Measurements from ENCODE around the gene EZR.

- no peak for TF ChIP-seq POLR2A (IDR thresholded peaks at IDR 0.05; ENCODE audit: borderline replicate concordance, extremely low read depth, insufficient read depth, insufficient read length)
- TF ChIP-seq POLR2AphosphoS5 (IDR thresholded peaks at IDR 0.05; ENCODE audit: low read depth, low read length), result peak; percentile 50
- TF ChIP-seq, protein P1, sequence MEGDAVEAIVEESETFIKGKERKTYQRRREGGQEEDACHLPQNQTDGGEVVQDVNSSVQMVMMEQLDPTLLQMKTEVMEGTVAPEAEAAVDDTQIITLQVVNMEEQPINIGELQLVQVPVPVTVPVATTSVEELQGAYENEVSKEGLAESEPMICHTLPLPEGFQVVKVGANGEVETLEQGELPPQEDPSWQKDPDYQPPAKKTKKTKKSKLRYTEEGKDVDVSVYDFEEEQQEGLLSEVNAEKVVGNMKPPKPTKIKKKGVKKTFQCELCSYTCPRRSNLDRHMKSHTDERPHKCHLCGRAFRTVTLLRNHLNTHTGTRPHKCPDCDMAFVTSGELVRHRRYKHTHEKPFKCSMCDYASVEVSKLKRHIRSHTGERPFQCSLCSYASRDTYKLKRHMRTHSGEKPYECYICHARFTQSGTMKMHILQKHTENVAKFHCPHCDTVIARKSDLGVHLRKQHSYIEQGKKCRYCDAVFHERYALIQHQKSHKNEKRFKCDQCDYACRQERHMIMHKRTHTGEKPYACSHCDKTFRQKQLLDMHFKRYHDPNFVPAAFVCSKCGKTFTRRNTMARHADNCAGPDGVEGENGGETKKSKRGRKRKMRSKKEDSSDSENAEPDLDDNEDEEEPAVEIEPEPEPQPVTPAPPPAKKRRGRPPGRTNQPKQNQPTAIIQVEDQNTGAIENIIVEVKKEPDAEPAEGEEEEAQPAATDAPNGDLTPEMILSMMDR (IDR thresholded peaks at IDR 0.05 in 2 of 3, conservative IDR thresholded peaks at IDR 0.05 in 1 of 3; ENCODE audit: borderline replicate concordance in 1 of 3, insufficient read depth in 1 of 3, low read depth in 2 of 3, low read length in 2 of 3), result no peak
- TF ChIP-seq SRF (IDR thresholded peaks at IDR 0.05; ENCODE audit: low read depth), result no peak
- no peak for TF ChIP-seq JUND (IDR thresholded peaks at IDR 0.05)
- no peak for TF ChIP-seq EZH2 (IDR thresholded peaks at IDR 0.05)
- TF ChIP-seq, protein P2, sequence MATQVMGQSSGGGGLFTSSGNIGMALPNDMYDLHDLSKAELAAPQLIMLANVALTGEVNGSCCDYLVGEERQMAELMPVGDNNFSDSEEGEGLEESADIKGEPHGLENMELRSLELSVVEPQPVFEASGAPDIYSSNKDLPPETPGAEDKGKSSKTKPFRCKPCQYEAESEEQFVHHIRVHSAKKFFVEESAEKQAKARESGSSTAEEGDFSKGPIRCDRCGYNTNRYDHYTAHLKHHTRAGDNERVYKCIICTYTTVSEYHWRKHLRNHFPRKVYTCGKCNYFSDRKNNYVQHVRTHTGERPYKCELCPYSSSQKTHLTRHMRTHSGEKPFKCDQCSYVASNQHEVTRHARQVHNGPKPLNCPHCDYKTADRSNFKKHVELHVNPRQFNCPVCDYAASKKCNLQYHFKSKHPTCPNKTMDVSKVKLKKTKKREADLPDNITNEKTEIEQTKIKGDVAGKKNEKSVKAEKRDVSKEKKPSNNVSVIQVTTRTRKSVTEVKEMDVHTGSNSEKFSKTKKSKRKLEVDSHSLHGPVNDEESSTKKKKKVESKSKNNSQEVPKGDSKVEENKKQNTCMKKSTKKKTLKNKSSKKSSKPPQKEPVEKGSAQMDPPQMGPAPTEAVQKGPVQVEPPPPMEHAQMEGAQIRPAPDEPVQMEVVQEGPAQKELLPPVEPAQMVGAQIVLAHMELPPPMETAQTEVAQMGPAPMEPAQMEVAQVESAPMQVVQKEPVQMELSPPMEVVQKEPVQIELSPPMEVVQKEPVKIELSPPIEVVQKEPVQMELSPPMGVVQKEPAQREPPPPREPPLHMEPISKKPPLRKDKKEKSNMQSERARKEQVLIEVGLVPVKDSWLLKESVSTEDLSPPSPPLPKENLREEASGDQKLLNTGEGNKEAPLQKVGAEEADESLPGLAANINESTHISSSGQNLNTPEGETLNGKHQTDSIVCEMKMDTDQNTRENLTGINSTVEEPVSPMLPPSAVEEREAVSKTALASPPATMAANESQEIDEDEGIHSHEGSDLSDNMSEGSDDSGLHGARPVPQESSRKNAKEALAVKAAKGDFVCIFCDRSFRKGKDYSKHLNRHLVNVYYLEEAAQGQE (IDR thresholded peaks at IDR 0.05; ENCODE audit: low read depth), result no peak
- no peak for TF ChIP-seq FOSL1 (IDR thresholded peaks at IDR 0.05; ENCODE audit: low read depth)
- TF ChIP-seq SP1 (IDR thresholded peaks at IDR 0.05; ENCODE audit: low read depth), result no peak
- TF ChIP-seq, protein P3, sequence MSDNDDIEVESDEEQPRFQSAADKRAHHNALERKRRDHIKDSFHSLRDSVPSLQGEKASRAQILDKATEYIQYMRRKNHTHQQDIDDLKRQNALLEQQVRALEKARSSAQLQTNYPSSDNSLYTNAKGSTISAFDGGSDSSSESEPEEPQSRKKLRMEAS (IDR thresholded peaks at IDR 0.05), result no peak
- no peak for TF ChIP-seq SIN3A (IDR thresholded peaks at IDR 0.05; ENCODE audit: low read depth)
These were observed 43.3 kb downstream of the EZR start for GRCh38 chr6:158775832-158776231.

All from HCT116 (cell line).